Measurements from ENCODE around the gene ZNF774.

ZNF774 gene

GRCh38 chr15:90307661-90308060, 44.4 kb upstream of the ZNF774 start:
- Histone ChIP-seq H4K20me1 (ENCODE audit: insufficient read depth, low read length) (no peaks in the 10 kb centered on the region), H3K27ac (ENCODE audit: low read depth, low read length, poor library complexity, severe bottlenecking) (no peak overlapping the region), H2AFZ (ENCODE audit: low read length) (no peak overlapping the region), H3K4me2 (ENCODE audit: low read length) (no peak overlapping the region), H3K27me3 (ENCODE audit: insufficient read depth, low read length) (no peaks in the 10 kb centered on the region), H3K4me3 (ENCODE audit: low read depth, low read length, poor library complexity, severe bottlenecking) (no peak overlapping the region), H3K36me3 (ENCODE audit: insufficient read depth, low read length) (no peaks in the 10 kb centered on the region), H3K79me2 (ENCODE audit: insufficient read depth, low read length) (no peaks in the 10 kb centered on the region), H3K9me2 (ENCODE audit: low read depth, low read length) (no peaks in the 10 kb centered on the region), H3K9ac (ENCODE audit: low read length) (no peak overlapping the region), H3K4me1 (ENCODE audit: insufficient read depth, low read length, severe bottlenecking) (no peaks in the 10 kb centered on the region), H3K9me3 (ENCODE audit: low read length) (no peaks in the 10 kb centered on the region), H3F3A (ENCODE audit: insufficient read depth, low read length) (no peaks in the 10 kb centered on the region)
- TF ChIP-seq CTCF (IDR thresholded peaks at IDR 0.05; ENCODE audit: low read length) (no peak), EZH2 (IDR thresholded peaks at IDR 0.05; ENCODE audit: borderline replicate concordance, low read length) (no peak)

- H4K20me1 ChIP-seq (ENCODE audit: insufficient read depth, low read length) = no peaks in the 10 kb centered on the region
Observed at GRCh38 chr15:90309020-90309419, 43.1 kb upstream of the ZNF774 start.

GRCh38 chr15:90315278-90315982, 36.7 kb upstream of the ZNF774 start:
- no peak overlapping the region for H3K4me2 ChIP-seq (ENCODE audit: low read length)

More at GRCh38 chr15:90309020-90309419, 43.1 kb upstream of the ZNF774 start:
- H3F3A ChIP-seq (ENCODE audit: insufficient read depth, low read length) = no peaks in the 10 kb centered on the region
- H3K4me1 ChIP-seq (ENCODE audit: insufficient read depth, low read length, severe bottlenecking) = no peaks in the 10 kb centered on the region
- no peak overlapping the region for H2AFZ ChIP-seq (ENCODE audit: low read length)
- H3K9ac ChIP-seq (ENCODE audit: low read length) = no peak overlapping the region
- no peak overlapping the region for H3K4me3 ChIP-seq (ENCODE audit: low read depth, low read length, poor library complexity, severe bottlenecking)
- no peaks in the 10 kb centered on the region for H3K9me3 ChIP-seq (ENCODE audit: low read length)
- H3K79me2 ChIP-seq (ENCODE audit: insufficient read depth, low read length) = no peaks in the 10 kb centered on the region
- TF ChIP-seq CTCF (IDR thresholded peaks at IDR 0.05; ENCODE audit: low read length) (no peak), EZH2 (IDR thresholded peaks at IDR 0.05; ENCODE audit: borderline replicate concordance, low read length) (no peak)
- H3K9me2 ChIP-seq (ENCODE audit: low read depth, low read length) = no peaks in the 10 kb centered on the region
- no peaks in the 10 kb centered on the region for H3K27me3 ChIP-seq (ENCODE audit: insufficient read depth, low read length)
- no peak overlapping the region for H3K4me2 ChIP-seq (ENCODE audit: low read length)
- no peaks in the 10 kb centered on the region for H3K36me3 ChIP-seq (ENCODE audit: insufficient read depth, low read length)
- H3K27ac ChIP-seq (ENCODE audit: low read depth, low read length, poor library complexity, severe bottlenecking) = no peak overlapping the region

More at GRCh38 chr15:90315278-90315982, 36.7 kb upstream of the ZNF774 start:
- H3K27ac ChIP-seq (ENCODE audit: low read depth, low read length, poor library complexity, severe bottlenecking) = no peak overlapping the region
- H3K9me3 ChIP-seq (ENCODE audit: low read length) = no peaks in the 10 kb centered on the region
- no peak overlapping the region for H2AFZ ChIP-seq (ENCODE audit: low read length)
- H4K20me1 ChIP-seq (ENCODE audit: insufficient read depth, low read length) = no peaks in the 10 kb centered on the region
- no peak overlapping the region for H3K4me3 ChIP-seq (ENCODE audit: low read depth, low read length, poor library complexity, severe bottlenecking)
- H3K9me2 ChIP-seq (ENCODE audit: low read depth, low read length) = no peaks in the 10 kb centered on the region
- no peaks in the 10 kb centered on the region for H3K36me3 ChIP-seq (ENCODE audit: insufficient read depth, low read length)
- no peaks in the 10 kb centered on the region for H3F3A ChIP-seq (ENCODE audit: insufficient read depth, low read length)
- no peak for TF ChIP-seq EZH2 (IDR thresholded peaks at IDR 0.05; ENCODE audit: borderline replicate concordance, low read length)
- TF ChIP-seq CTCF (IDR thresholded peaks at IDR 0.05; ENCODE audit: low read length) = no peak
- no peaks in the 10 kb centered on the region for H3K27me3 ChIP-seq (ENCODE audit: insufficient read depth, low read length)
- no peak overlapping the region for H3K9ac ChIP-seq (ENCODE audit: low read length)
- H3K4me1 ChIP-seq (ENCODE audit: insufficient read depth, low read length, severe bottlenecking) = peaks cover 3% of the 10 kb centered on the region
- no peaks in the 10 kb centered on the region for H3K79me2 ChIP-seq (ENCODE audit: insufficient read depth, low read length)
